Measurements from ENCODE around the gene CDC42BPG.
A peak's percentile ranks its signal among the peaks of the same experiment; 100 is the strongest.

Gene CDC42BPG

DNA sequence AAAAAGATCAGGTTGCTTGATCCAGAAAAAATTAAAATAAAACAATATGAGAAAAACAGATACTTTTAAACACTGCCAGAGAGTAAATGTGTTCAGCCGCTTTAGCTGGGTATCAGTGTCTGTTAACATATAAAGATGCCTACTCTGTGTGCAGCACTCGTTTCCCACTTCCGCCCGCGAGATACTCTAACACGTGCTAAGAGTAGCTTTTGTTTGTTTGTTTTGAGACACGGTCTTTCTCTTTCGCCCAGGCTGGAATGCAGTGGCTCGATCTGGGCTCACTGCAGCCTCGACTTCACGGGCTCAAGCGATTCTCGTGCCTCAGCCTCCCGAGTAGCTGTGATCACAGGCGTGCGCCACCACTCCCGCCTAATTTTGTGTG, 33.6 kb downstream of the CDC42BPG start:
- H3K4me1 ChIP-seq (ENCODE audit: control insufficient read depth, insufficient read depth, low read length) = peaks cover 7% of the 10 kb centered on the region
- H3K36me3 ChIP-seq (ENCODE audit: control insufficient read depth, insufficient read depth, low read length) = peaks cover 7% of the 10 kb centered on the region
- peak overlapping the region; percentile 93 for H3K4me3 ChIP-seq (ENCODE audit: insufficient read depth, low read depth, low read length)
- H3K27me3 ChIP-seq (ENCODE audit: control insufficient read depth, insufficient read depth, low read length, poor library complexity, severe bottlenecking) = no peaks in the 10 kb centered on the region
- no peak overlapping the region for H3K27ac ChIP-seq (ENCODE audit: insufficient read depth, low read depth, low read length, poor library complexity, severe bottlenecking)
- H3K9me3 ChIP-seq (ENCODE audit: control insufficient read depth, low read length) = no peaks in the 10 kb centered on the region
- 51 to 54% methylated on average over 14 to 15 of the region's 17 CpGs for WGBS, 2 experiments

DNA sequence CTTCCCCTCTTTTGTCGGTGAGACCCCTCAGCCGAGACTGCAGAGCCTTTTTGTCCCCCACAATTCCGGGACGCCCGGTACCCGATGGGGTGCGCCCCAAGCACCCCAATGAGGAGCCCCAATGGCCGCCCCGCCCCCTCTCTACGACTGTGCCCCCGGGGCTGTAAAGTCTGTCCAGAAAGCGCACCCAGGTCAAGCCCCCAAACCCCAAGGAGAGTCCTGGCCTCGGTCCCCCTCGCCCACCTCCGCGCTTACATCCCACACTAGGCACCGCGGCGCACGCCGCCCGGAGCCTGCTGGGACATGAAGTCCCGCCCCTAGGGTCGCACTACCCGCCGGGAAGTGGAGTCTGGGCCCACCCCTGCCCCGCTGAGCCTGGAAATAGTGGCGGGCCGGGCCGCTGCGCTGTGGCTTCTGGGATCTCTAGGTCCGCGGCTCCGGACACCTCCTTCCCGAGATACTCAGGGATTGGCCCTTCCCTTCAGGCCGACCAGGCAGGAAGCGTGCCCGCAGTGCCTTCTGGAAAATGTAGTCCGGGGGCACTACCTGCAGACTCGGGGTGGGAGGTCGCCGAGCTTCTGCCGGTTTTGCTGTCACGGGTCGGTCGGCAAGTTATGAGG, 34.1 kb downstream of the CDC42BPG start, which contains the start of gene MEN1:
MEN1 (minus strand) TSS at position 281 of the 620 bp plus-strand sequence. CDS start 442 bp downstream, outside the sequence.
- H3K4me3 ChIP-seq (ENCODE audit: insufficient read depth, low read depth, low read length) = peak within 1 kb of the TSS; percentile 93
- H3K36me3 ChIP-seq (ENCODE audit: control insufficient read depth, insufficient read depth, low read length) = peaks cover 9% of the 10 kb centered on the region
- WGBS, 2 experiments = 0 to 1% methylated on average over 45 to 46 of the region's 46 CpGs
- no peaks in the 10 kb centered on the region for H3K9me3 ChIP-seq (ENCODE audit: control insufficient read depth, low read length)
- H3K27ac ChIP-seq (ENCODE audit: insufficient read depth, low read depth, low read length, poor library complexity, severe bottlenecking) = peak within 1 kb of the TSS; percentile 32
- H3K27me3 ChIP-seq (ENCODE audit: control insufficient read depth, insufficient read depth, low read length, poor library complexity, severe bottlenecking) = no peaks in the 10 kb centered on the region
- peaks cover 7% of the 10 kb centered on the region for H3K4me1 ChIP-seq (ENCODE audit: control insufficient read depth, insufficient read depth, low read length)

DNA sequence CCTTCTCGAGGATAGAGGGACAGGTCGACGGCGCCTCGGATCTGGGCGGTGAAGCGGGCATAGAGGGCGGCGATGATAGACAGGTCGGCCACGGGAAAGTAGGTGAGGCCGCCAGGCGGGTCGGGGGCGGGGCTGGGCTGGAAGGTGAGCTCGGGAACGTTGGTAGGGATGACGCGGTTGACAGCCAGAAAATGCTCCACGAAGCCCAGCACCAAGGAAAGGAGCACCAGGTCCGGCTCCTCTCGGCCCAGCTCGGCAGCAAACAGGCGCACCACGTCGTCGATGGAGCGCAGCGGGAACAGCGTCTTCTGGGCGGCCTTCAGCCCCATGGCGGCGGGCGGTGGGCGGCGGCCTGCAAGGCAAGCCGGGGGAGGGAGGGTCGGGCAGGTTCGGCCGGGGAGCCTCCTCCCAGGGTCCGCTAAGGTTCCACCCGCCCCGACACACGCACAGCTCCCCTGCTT, 34.6 kb downstream of the CDC42BPG start:
- no peak overlapping the region for H3K27ac ChIP-seq (ENCODE audit: insufficient read depth, low read depth, low read length, poor library complexity, severe bottlenecking)
- WGBS, 2 experiments = 2% methylated on average over 44 of the region's 44 CpGs
- peak overlapping the region; percentile 93 for H3K4me3 ChIP-seq (ENCODE audit: insufficient read depth, low read depth, low read length)
- peaks cover 14% of the 10 kb centered on the region for H3K36me3 ChIP-seq (ENCODE audit: control insufficient read depth, insufficient read depth, low read length)
- H3K27me3 ChIP-seq (ENCODE audit: control insufficient read depth, insufficient read depth, low read length, poor library complexity, severe bottlenecking) = no peaks in the 10 kb centered on the region
- H3K9me3 ChIP-seq (ENCODE audit: control insufficient read depth, low read length) = no peaks in the 10 kb centered on the region
- peaks cover 7% of the 10 kb centered on the region for H3K4me1 ChIP-seq (ENCODE audit: control insufficient read depth, insufficient read depth, low read length)

DNA sequence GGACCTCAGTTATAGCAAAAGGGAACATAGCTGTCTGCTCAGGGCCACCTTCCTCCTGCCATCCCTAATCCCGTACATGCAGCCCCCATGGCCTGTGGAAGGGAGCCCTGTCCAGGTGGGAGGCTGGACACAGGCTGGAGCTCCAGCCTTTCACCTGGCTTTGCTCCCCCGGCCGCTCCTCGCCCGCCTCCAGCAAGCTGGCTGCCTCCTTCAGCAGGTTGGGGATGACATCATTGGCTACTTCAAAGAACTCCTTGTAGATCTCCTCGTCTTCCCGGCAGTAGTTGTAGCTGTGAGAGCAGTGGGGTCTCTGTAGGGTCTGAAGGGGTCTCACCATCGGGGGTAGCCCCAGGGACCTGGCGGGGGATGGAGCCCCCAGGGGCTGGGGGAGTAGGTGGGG, 39.0 kb downstream of the CDC42BPG start:
- Histone ChIP-seq H3K27ac (ENCODE audit: insufficient read depth, low read depth, low read length, poor library complexity, severe bottlenecking) (no peak overlapping the region), H3K27me3 (ENCODE audit: control insufficient read depth, insufficient read depth, low read length, poor library complexity, severe bottlenecking) (no peaks in the 10 kb centered on the region), H3K9me3 (ENCODE audit: control insufficient read depth, low read length) (no peaks in the 10 kb centered on the region), H3K36me3 (ENCODE audit: control insufficient read depth, insufficient read depth, low read length) (peaks cover 14% of the 10 kb centered on the region), H3K4me3 (ENCODE audit: insufficient read depth, low read depth, low read length) (no peak overlapping the region), H3K4me1 (ENCODE audit: control insufficient read depth, insufficient read depth, low read length) (peaks cover 12% of the 10 kb centered on the region)
- WGBS, 2 experiments = 94 to 95% methylated on average over 9 of the region's 9 CpGs

DNA sequence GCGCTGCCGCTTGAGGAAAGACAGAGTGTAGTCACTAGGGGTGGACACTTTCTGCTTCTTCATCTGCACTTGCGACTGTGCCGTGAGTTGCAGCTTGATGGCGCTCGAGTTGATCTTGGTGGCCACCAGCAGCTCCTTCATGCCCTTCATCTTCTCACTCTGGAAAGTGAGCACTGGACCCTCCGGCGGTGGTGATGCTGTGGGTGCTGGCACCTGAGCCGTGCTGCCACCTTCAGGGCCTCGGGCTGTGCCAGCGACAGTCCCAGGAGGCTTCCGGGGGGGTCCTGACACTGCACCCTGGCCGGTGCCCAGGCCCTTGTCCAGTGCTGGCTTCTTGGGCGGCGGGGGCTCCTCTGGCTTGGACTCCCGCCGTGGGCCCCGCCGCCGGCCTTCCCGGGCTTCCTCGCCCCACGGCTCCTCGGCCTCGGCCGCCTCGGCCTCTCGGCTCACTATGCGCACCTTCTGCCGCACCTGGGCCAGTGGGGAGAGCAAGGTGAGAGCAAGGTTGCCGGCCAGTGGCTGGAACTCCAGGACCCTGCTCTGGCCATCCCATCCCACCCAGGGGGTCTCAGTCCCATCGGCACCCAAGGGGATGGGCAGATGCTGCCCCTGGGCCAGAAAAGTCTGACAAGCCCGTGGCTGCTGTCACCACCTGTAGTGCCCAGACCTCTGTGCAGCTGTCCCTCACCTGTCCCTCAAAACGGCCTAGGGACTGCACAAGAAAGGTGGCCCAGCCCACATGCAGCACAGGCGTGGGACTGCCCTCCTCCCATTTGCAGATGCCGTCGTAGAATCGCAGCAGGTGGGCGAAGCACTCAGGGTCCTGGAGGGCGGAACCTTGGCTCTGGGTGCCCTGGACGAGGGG, 39.9 kb downstream of the CDC42BPG start:
- H3K36me3 ChIP-seq (ENCODE audit: control insufficient read depth, insufficient read depth, low read length) = peaks cover 14% of the 10 kb centered on the region
- H3K27me3 ChIP-seq (ENCODE audit: control insufficient read depth, insufficient read depth, low read length, poor library complexity, severe bottlenecking) = no peaks in the 10 kb centered on the region
- H3K27ac ChIP-seq (ENCODE audit: insufficient read depth, low read depth, low read length, poor library complexity, severe bottlenecking) = no peak overlapping the region
- 93 to 95% methylated on average over 41 of the region's 41 CpGs for WGBS, 2 experiments
- no peaks in the 10 kb centered on the region for H3K9me3 ChIP-seq (ENCODE audit: control insufficient read depth, low read length)
- peak overlapping the region; percentile 52 for H3K4me3 ChIP-seq (ENCODE audit: insufficient read depth, low read depth, low read length)
- H3K4me1 ChIP-seq (ENCODE audit: control insufficient read depth, insufficient read depth, low read length) = peaks cover 11% of the 10 kb centered on the region

DNA sequence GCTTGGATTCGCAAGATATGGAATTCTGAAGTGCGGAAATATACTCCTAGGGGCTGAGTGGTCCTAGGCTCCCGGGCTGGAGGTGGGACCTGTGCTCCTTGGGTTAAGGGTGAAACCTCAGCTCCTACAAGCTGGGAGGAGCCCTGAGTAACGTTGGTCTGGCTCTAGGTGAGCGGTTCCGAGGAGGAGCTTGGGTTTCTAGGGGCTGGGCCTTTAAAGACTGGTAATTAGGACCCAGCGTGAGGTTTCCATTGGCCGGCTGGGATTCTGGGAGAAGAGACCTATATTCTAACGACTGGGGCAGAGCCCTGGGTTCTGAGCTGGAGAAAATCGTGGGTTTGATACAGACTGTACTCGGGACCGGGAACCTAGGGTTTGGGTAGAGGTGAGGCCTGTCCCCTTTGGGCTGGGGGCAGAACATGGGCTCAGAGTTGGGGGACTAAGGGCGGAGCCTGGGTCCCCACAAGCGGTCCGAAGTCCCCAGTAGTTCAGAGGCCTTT, 40.6 kb downstream of the CDC42BPG start:
- H3K36me3 ChIP-seq (ENCODE audit: control insufficient read depth, insufficient read depth, low read length) = peaks cover 14% of the 10 kb centered on the region
- peak overlapping the region; percentile 40 for H3K27ac ChIP-seq (ENCODE audit: insufficient read depth, low read depth, low read length, poor library complexity, severe bottlenecking)
- H3K9me3 ChIP-seq (ENCODE audit: control insufficient read depth, low read length) = no peaks in the 10 kb centered on the region
- WGBS, 2 experiments = 44 to 45% methylated on average over 15 of the region's 15 CpGs
- H3K4me1 ChIP-seq (ENCODE audit: control insufficient read depth, insufficient read depth, low read length) = peaks cover 5% of the 10 kb centered on the region
- H3K4me3 ChIP-seq (ENCODE audit: insufficient read depth, low read depth, low read length) = peak overlapping the region; percentile 52
- no peaks in the 10 kb centered on the region for H3K27me3 ChIP-seq (ENCODE audit: control insufficient read depth, insufficient read depth, low read length, poor library complexity, severe bottlenecking)

DNA sequence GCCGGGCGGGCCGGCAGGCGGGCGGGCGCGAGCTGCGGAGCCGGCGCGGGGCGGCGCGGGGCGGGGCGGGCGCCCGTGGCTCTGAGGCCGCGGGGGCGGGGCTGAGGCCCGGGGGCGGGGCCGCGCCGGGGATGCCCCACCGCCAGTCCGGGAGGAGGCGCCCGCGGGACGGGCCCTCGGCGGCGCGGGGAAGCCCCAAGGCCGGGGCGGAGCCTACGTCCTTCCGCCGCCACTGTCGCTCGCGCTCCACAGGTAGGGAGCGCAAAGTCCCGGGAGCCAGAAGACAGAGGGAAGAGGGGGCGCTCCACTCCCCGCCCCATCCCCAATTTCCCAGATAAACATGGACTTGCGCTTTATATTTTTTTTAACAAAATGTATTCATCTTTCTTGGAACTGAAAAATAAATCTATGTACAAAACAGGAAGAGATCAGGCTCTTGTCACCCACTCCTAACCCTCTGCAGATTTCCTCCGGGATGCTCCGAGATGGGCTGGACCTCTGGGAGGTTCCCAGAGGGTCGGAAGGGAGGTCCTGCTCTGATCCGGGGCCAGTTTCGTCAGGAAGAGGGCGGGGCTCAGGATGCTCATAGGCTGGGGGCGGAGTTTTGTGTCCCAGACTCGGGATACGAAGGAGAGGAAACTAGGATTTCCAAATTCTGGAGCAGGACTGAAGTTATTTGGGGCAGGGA, 41.2 kb downstream of the CDC42BPG start, which contains the start of gene MAP4K2:
MAP4K2 (minus strand) TSS at position 57 of the 688 bp plus-strand sequence. CDS start 65 bp downstream, outside the sequence.
- WGBS, 2 experiments = 0 to 1% methylated on average over 56 of the region's 58 CpGs
- Histone ChIP-seq H3K4me1 (ENCODE audit: control insufficient read depth, insufficient read depth, low read length) (peaks cover 5% of the 10 kb centered on the region), H3K36me3 (ENCODE audit: control insufficient read depth, insufficient read depth, low read length) (peaks cover 14% of the 10 kb centered on the region), H3K27ac (ENCODE audit: insufficient read depth, low read depth, low read length, poor library complexity, severe bottlenecking) (peak within 1 kb of the TSS; percentile 80), H3K9me3 (ENCODE audit: control insufficient read depth, low read length) (no peaks in the 10 kb centered on the region), H3K4me3 (ENCODE audit: insufficient read depth, low read depth, low read length) (peak within 1 kb of the TSS; percentile 62), H3K27me3 (ENCODE audit: control insufficient read depth, insufficient read depth, low read length, poor library complexity, severe bottlenecking) (no peaks in the 10 kb centered on the region)

DNA sequence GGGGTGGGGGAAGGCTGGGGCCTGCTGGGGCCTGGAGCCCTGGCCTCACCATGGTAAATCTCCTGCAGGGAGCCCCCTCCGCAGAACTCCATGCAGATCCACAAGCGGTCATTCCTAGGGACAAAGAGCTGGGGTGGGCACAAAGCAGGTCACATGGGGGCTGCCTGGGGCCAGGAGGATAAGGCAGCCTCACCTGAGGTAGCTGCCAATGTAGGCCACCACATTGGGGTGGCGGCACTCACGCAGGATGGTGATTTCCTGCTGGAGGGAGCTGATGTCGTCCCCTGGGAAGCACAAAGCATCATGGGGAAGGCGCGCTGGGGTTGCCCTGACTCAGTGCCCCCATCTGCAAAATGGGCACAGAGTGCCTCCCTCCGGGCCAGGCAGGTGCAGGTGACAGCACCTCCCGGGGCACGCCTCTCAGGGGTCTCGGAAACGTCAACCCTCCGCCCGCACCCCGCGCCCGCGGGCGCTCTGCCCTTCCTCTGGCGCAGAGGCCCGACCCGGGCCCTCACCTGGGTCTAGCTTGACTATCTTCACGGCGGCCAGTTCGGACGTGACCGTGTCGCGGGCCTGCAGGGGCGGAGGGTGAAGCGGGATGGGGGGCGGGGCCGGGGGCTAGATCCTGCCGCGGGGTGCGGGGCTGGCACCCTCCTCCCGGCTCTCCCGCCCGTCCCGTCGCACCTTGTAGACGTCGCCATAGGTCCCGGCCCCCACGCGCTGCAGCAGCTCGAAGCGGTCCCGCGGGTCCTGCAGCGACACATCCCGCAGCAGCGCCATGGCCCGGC, 41.9 kb downstream of the CDC42BPG start:
- H3K27ac ChIP-seq (ENCODE audit: insufficient read depth, low read depth, low read length, poor library complexity, severe bottlenecking) = no peak overlapping the region
- WGBS, 2 experiments = 12 to 13% methylated on average over 54 of the region's 54 CpGs
- peaks cover 5% of the 10 kb centered on the region for H3K4me1 ChIP-seq (ENCODE audit: control insufficient read depth, insufficient read depth, low read length)
- peak overlapping the region; percentile 62 for H3K4me3 ChIP-seq (ENCODE audit: insufficient read depth, low read depth, low read length)
- no peaks in the 10 kb centered on the region for H3K9me3 ChIP-seq (ENCODE audit: control insufficient read depth, low read length)
- no peaks in the 10 kb centered on the region for H3K27me3 ChIP-seq (ENCODE audit: control insufficient read depth, insufficient read depth, low read length, poor library complexity, severe bottlenecking)
- H3K36me3 ChIP-seq (ENCODE audit: control insufficient read depth, insufficient read depth, low read length) = peaks cover 14% of the 10 kb centered on the region

DNA sequence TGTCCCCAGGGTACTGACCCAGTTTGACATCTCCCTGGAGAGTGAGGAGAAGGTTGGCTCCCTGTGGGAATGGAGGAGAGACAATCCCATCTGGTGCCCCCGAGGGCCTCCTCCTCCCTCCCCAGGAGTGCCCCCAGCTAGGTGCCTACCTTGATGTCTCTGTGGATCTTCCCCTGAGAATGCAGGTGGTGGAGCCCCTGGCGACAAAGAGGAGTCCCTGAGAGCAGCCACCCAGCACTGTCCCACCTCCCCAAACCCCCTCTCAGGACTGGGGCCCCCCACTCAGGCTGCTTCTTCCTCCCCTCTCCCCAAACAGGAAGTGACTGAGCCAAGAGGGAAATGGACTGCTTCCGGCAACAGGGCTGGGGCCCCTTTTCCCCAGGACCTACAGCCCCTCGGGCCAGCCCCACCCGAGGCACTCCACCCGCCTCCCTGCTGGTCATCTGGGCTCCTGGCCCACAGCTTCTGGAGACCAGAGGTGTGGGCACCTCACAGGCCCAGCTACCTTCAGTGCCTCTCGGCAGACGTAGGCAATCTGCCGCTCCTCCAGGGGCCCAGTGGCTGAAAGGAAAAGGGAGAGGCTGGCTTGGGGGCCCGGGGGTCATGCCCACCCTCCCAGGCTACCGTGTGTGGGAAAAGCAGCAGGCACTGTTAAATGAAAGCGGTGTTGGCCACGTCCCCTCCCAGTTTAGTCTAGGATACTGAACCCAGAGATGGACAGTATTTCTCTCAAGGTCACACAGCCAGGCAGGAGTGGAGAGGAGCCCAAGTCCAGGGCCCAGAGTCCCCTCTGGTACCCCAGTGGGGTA, 42.7 kb downstream of the CDC42BPG start:
- no peaks in the 10 kb centered on the region for H3K27me3 ChIP-seq (ENCODE audit: control insufficient read depth, insufficient read depth, low read length, poor library complexity, severe bottlenecking)
- peaks cover 9% of the 10 kb centered on the region for H3K36me3 ChIP-seq (ENCODE audit: control insufficient read depth, insufficient read depth, low read length)
- H3K4me1 ChIP-seq (ENCODE audit: control insufficient read depth, insufficient read depth, low read length) = peaks cover 5% of the 10 kb centered on the region
- 88 to 91% methylated on average over 13 of the region's 13 CpGs for WGBS, 2 experiments
- H3K9me3 ChIP-seq (ENCODE audit: control insufficient read depth, low read length) = no peaks in the 10 kb centered on the region
- no peak overlapping the region for H3K27ac ChIP-seq (ENCODE audit: insufficient read depth, low read depth, low read length, poor library complexity, severe bottlenecking)
- peak overlapping the region; percentile 62 for H3K4me3 ChIP-seq (ENCODE audit: insufficient read depth, low read depth, low read length)

Measured in ectodermal cell (in vitro differentiated cells).